Measurements from ENCODE around the gene RIIAD1. TPM values are rescaled to one million over a fixed set of nuclear protein-coding genes. Genes with fewer than 3 reads are reported as not detected.

Gene RIIAD1
- total RNA-seq, 4 donors from 2014 or later = not detected

GRCh38 chr1:151718666-151719065, 2.7 kb upstream of the RIIAD1 start:
- Histone ChIP-seq H3K4me1 (peaks cover 8 to 20% of the 10 kb centered on the region in 2 donors), H3K4me3 (no peak overlapping the region), H3K36me3 (no peaks in the 10 kb centered on the region), H3K27me3 (peaks cover 13 to 28% (median 23%) of the 10 kb centered on the region in 3 donors), H3K27ac (no peak overlapping the region), H3K9me3 (no peaks in the 10 kb centered on the region)
- DNase-seq (no peak), ATAC-seq (no peak)
- intact Hi-C loops (cut with DNase I; ENCODE audit: low total_unique reads) = no loop called here
- in situ Hi-C loops (cut with MboI; ENCODE audit: low sequenced_read_pairs in 4 of 4) = no loop called here
- no peak for TF ChIP-seq POLR2A (IDR thresholded peaks at IDR 0.05)

GRCh38 chr1:151720125-151720524, 1.2 kb upstream of the RIIAD1 start:
- Histone ChIP-seq H3K36me3 (no peaks in the 10 kb centered on the region), H3K9me3 (no peaks in the 10 kb centered on the region), H3K4me3 (peak overlapping the region; percentile 59 to 95 (median 62)), H3K27me3 (peaks cover 13 to 28% (median 23%) of the 10 kb centered on the region in 3 donors), H3K27ac (peak overlapping the region; percentile 77 to 87 (median 81)), H3K4me1 (peaks cover 8 to 20% of the 10 kb centered on the region in 2 donors)
- intact Hi-C loops (cut with DNase I; ENCODE audit: low total_unique reads) (loop anchor here (5.0 kb wide), 2 partner anchors 108 to 117 kb away; partner anchors contain the start of genes C2CD4D and SNX27), in situ Hi-C loops (cut with MboI; ENCODE audit: low sequenced_read_pairs in 4 of 4) (no loop called here)
- no peak for DNase-seq
- TF ChIP-seq CTCF (IDR thresholded peaks at IDR 0.05 in 4 of 5, conservative IDR thresholded peaks at IDR 0.05 in 1 of 5) (no peak), POLR2A (IDR thresholded peaks at IDR 0.05) (no peak)
- no peak for ATAC-seq

- no peak for DNase-seq
- TF ChIP-seq CTCF (IDR thresholded peaks at IDR 0.05 in 4 of 5, conservative IDR thresholded peaks at IDR 0.05 in 1 of 5) = no peak
- no peak for TF ChIP-seq POLR2A (IDR thresholded peaks at IDR 0.05)
- H3K36me3 ChIP-seq = no peaks in the 10 kb centered on the region
- peak overlapping the region; percentile 59 to 95 (median 62) for H3K4me3 ChIP-seq
- H3K27ac ChIP-seq = peak overlapping the region; percentile 77 to 87 (median 81)
- intact Hi-C loops (cut with DNase I; ENCODE audit: low total_unique reads) (loop anchor here (5.0 kb wide), 2 partner anchors 108 to 117 kb away; partner anchors contain the start of genes C2CD4D and SNX27), in situ Hi-C loops (cut with MboI; ENCODE audit: low sequenced_read_pairs in 4 of 4) (no loop called here)
- ATAC-seq = peak; percentile 77 to 84
- no peaks in the 10 kb centered on the region for H3K9me3 ChIP-seq
- H3K27me3 ChIP-seq = peaks cover 11 to 27% (median 21%) of the 10 kb centered on the region in 3 donors
- peaks cover 8 to 20% of the 10 kb centered on the region in 2 donors for H3K4me1 ChIP-seq
Observed at GRCh38 chr1:151720554-151720953, 768 bp upstream of the RIIAD1 start.

GRCh38 chr1:151721788-151722510, 627 bp downstream of the RIIAD1 start:
- in situ Hi-C loops (cut with MboI; ENCODE audit: low sequenced_read_pairs in 4 of 4) = no loop called here
- intact Hi-C loops (cut with DNase I; ENCODE audit: low total_unique reads) = loop anchor here (5.0 kb wide), 2 partner anchors 110 to 115 kb away; partner anchors contain the start of genes C2CD4D and SNX27
- DNase-seq = no peak
- H3K9me3 ChIP-seq = no peaks in the 10 kb centered on the region
- H3K4me1 ChIP-seq = peaks cover 8 to 20% of the 10 kb centered on the region in 2 donors
- H3K27ac ChIP-seq = peak overlapping the region in 2 of 4 donors; percentile 77 to 87
- no peak for ATAC-seq
- TF ChIP-seq CTCF (IDR thresholded peaks at IDR 0.05 in 4 of 5, conservative IDR thresholded peaks at IDR 0.05 in 1 of 5) (no peak), POLR2A (IDR thresholded peaks at IDR 0.05) (no peak)
- no peaks in the 10 kb centered on the region for H3K36me3 ChIP-seq
- H3K4me3 ChIP-seq = peak overlapping the region; percentile 59 to 95 (median 62)
- H3K27me3 ChIP-seq = peaks cover 4 to 13% (median 7%) of the 10 kb centered on the region in 3 donors

- no peak for ATAC-seq
- no peaks in the 10 kb centered on the region for H3K27me3 ChIP-seq
- H3K4me1 ChIP-seq = peaks cover 20 to 22% of the 10 kb centered on the region in 2 donors
- TF ChIP-seq CTCF (IDR thresholded peaks at IDR 0.05 in 4 of 5, conservative IDR thresholded peaks at IDR 0.05 in 1 of 5) (no peak), POLR2A (IDR thresholded peaks at IDR 0.05) (no peak)
- intact Hi-C loops (cut with DNase I; ENCODE audit: low total_unique reads) = loop anchor here (5.0 kb wide), 2 partner anchors 112 to 113 kb away; partner anchors contain the start of genes C2CD4D and SNX27
- H3K9me3 ChIP-seq = no peaks in the 10 kb centered on the region
- no peak for DNase-seq
- in situ Hi-C loops (cut with MboI; ENCODE audit: low sequenced_read_pairs in 4 of 4) = no loop called here
- no peak overlapping the region for H3K4me3 ChIP-seq
- no peak overlapping the region for H3K27ac ChIP-seq
- H3K36me3 ChIP-seq = no peaks in the 10 kb centered on the region
Observed at GRCh38 chr1:151723726-151724370, 2.5 kb downstream of the RIIAD1 start.

Data from gastrocnemius medialis (tissue), 4 donors.